ENCODE measurements around the gene SMARCA1. TPM values are rescaled to one million over a fixed set of nuclear protein-coding genes. Genes with fewer than 3 reads are reported as not detected.

The SMARCA1 gene
- total and polyA plus RNA-seq, 10 of the 15 experiments (the other 5 are each of a cell fraction or from before 2014, with no cell fraction given), result 0.02 to 0.31 (median 0.08) TPM; not detected in 3

DNA sequence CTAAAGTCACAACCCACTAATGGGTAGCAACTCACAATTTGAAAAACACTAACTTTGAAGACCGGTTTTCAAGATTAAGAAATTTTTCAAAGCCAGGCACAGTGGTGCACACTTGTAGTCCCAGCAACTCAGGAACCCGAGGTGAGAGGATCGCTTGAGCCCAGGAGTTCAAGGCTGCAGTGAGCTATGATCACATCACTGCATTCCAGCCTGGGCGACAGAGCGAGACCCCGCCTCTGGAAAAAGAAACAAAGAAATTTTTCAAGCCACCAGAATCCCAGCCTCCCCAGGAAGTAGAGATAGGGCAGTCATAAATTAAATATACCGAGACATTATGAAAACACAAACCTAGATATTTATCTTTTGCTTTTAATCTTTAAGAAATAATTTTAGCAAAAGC lies 13.0 kb downstream of the SMARCA1 start:
- no peak overlapping the region for H3K4me3 ChIP-seq
- ChIA-PET RAD21 (ENCODE audit: unreplicated experiment) (no interaction called here), POLR2A (no interaction called here), CTCF (no interaction called here), SMC1A (ENCODE audit: uncharacterized antibody, unreplicated experiment) (interaction anchor here (0.6 kb wide), 1 partner anchor 49 kb away, joined by 3 read pairs; no protein-coding TSS in a partner anchor)
- in situ Hi-C loops (cut with MboI) (no loop called here), intact Hi-C loops (cut with micrococcal nuclease; ENCODE audit: unreplicated experiment) (no loop called here)
- H3K79me2 ChIP-seq (ENCODE audit: control insufficient read depth, insufficient read depth, low read length), result no peaks in the 10 kb centered on the region
- FAIRE-seq (no peak), ATAC-seq (no peak), DNase-seq (ENCODE audit: low read depth, low spot score) (no peak)
- no peak overlapping the region for H3K9ac ChIP-seq (ENCODE audit: control insufficient read depth, insufficient read depth, low read length)
- no peaks in the 10 kb centered on the region for H3K4me1 ChIP-seq (ENCODE audit: control insufficient read depth, insufficient read depth, low read length)
- H3K36me3 ChIP-seq (ENCODE audit: control insufficient read depth in 2 of 2, insufficient read depth in 2 of 2, low read length in 1 of 2), result no peaks in the 10 kb centered on the region
- no peak overlapping the region for H3K27ac ChIP-seq (ENCODE audit: control insufficient read depth, insufficient read depth)
- H3K4me2 ChIP-seq (ENCODE audit: control insufficient read depth, insufficient read depth), result no peak overlapping the region
- TF ChIP-seq ZNF217 (IDR thresholded peaks at IDR 0.05) (no peak), IRF4 (IDR thresholded peaks at IDR 0.05; ENCODE audit: low read depth, low read length) (no peak), STAT3 (IDR thresholded peaks at IDR 0.05; ENCODE audit: low read depth, low read length) (no peak), MYC (IDR thresholded peaks at IDR 0.05; ENCODE audit: insufficient read depth, insufficient read length, insufficient replicate concordance, low read length, severe bottlenecking) (no peak), NFIC (IDR thresholded peaks at IDR 0.05; ENCODE audit: low read depth, low read length) (no peak), RB1 (IDR thresholded peaks at IDR 0.05; ENCODE audit: borderline replicate concordance) (no peak), BMI1 (IDR thresholded peaks at IDR 0.05; ENCODE audit: borderline replicate concordance) (no peak), ESRRA (IDR thresholded peaks at IDR 0.05; ENCODE audit: low read length) (no peak), RFX5 (IDR thresholded peaks at IDR 0.05; ENCODE audit: low read depth, low read length) (no peak), RBBP5 (conservative IDR thresholded peaks at IDR 0.05) (no peak), HDGF (IDR thresholded peaks at IDR 0.05) (no peak), HDAC6 (IDR thresholded peaks at IDR 0.05; ENCODE audit: unreplicated experiment) (no peak), PML (IDR thresholded peaks at IDR 0.05; ENCODE audit: low read length) (no peak)
- TF ChIP-seq, protein P1, sequence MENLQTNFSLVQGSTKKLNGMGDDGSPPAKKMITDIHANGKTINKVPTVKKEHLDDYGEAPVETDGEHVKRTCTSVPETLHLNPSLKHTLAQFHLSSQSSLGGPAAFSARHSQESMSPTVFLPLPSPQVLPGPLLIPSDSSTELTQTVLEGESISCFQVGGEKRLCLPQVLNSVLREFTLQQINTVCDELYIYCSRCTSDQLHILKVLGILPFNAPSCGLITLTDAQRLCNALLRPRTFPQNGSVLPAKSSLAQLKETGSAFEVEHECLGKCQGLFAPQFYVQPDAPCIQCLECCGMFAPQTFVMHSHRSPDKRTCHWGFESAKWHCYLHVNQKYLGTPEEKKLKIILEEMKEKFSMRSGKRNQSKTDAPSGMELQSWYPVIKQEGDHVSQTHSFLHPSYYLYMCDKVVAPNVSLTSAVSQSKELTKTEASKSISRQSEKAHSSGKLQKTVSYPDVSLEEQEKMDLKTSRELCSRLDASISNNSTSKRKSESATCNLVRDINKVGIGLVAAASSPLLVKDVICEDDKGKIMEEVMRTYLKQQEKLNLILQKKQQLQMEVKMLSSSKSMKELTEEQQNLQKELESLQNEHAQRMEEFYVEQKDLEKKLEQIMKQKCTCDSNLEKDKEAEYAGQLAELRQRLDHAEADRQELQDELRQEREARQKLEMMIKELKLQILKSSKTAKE (IDR thresholded peaks at IDR 0.05; ENCODE audit: low read depth, poor library complexity, severe bottlenecking), result no peak
- TF ChIP-seq, protein P2, sequence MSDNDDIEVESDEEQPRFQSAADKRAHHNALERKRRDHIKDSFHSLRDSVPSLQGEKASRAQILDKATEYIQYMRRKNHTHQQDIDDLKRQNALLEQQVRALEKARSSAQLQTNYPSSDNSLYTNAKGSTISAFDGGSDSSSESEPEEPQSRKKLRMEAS (IDR thresholded peaks at IDR 0.05; ENCODE audit: low read depth, low read length), result no peak
- TF ChIP-seq, protein P3, sequence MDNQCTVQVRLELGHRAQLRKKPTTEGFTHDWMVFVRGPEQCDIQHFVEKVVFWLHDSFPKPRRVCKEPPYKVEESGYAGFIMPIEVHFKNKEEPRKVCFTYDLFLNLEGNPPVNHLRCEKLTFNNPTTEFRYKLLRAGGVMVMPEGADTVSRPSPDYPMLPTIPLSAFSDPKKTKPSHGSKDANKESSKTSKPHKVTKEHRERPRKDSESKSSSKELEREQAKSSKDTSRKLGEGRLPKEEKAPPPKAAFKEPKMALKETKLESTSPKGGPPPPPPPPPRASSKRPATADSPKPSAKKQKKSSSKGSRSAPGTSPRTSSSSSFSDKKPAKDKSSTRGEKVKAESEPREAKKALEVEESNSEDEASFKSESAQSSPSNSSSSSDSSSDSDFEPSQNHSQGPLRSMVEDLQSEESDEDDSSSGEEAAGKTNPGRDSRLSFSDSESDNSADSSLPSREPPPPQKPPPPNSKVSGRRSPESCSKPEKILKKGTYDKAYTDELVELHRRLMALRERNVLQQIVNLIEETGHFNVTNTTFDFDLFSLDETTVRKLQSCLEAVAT (IDR thresholded peaks at IDR 0.05), result no peak
- no TSS peak for BruUV-seq (replicated peaks)
- no peaks in the 10 kb centered on the region for H3K27me3 ChIP-seq (replicated peaks in 1 of 2; ENCODE audit: control insufficient read depth in 2 of 2, insufficient read depth in 2 of 2, low read length in 1 of 2)
- H2AFZ ChIP-seq (ENCODE audit: control insufficient read depth, low read depth, low read length), result no peak overlapping the region
- H4K20me1 ChIP-seq (ENCODE audit: control insufficient read depth, insufficient read depth), result no peaks in the 10 kb centered on the region
- no peaks in the 10 kb centered on the region for H3K9me3 ChIP-seq (replicated peaks; ENCODE audit: control insufficient read depth, insufficient read depth, low read length)
- WGBS (ENCODE audit: insufficient coverage, insufficient replicate concordance, low lambda C conversion rate, missing lambda C conversion rate), result 33% methylated on average over 7 of the region's 7 CpGs

All from GM12878 (cell line).